Measurements from ENCODE around the gene FBRSL1.

GRCh38 chr12:132540436-132540835 lies 50.5 kb downstream of the FBRSL1 start:
- no peak for TF ChIP-seq FOXK1 (CRISPR knock-in tag; IDR thresholded peaks at IDR 0.05; ENCODE audit: borderline replicate concordance)
- TF ChIP-seq POLR2AphosphoS5 (IDR thresholded peaks at IDR 0.05; ENCODE audit: control insufficient read depth, insufficient read depth, low read depth, low read length) = no peak
- no peak for TF ChIP-seq ELF1 (tag; IDR thresholded peaks at IDR 0.05)
- TF ChIP-seq ZFP36 (IDR thresholded peaks at IDR 0.05; ENCODE audit: low read depth, low read length, partially characterized antibody) = no peak
- TF ChIP-seq NBN (IDR thresholded peaks at IDR 0.05; ENCODE audit: low read depth) = no peak
